IMR-90 (cell line): ENCODE results near the gene MIS18A. TPM values are rescaled to one million over a fixed set of nuclear protein-coding genes. Genes with fewer than 3 reads are reported as not detected.

ENCODE experiments used
- ATAC-seq: fragments of 200-7000 bp; cut with Tn5 transposase; 2 replicates; pipeline ENCODE4 v1.9.1; 2020; ENCODE audit warnings: low read depth, mild to moderate bottlenecking, moderate library complexity
- BruUV-seq: library from RNA; stranded (reverse); fragments of 400-500 nt; replicated peaks from 2 replicates; lab custom pipeline; 2021; lab: Mats Ljungman, UMichigan
- CTCF ChIA-PET: fragments of 300-600 bp; formaldehyde crosslinking; extraction: SDS; loops from one replicate; lab custom pipeline; 2021; ENCODE audit warnings: antibody characterized with exemption; lab: Yijun Ruan, JAX
- POLR2A ChIA-PET: fragments of 300-600 bp; sonication (Branson Sonifier 250); formaldehyde crosslinking; loops from one replicate; lab custom pipeline; 2022; ENCODE audit warnings: antibody characterized with exemption; ENCODE audit not compliant: unreplicated experiment; lab: Charles Lee
- DNase-seq: peaks from one replicate; pipeline ENCODE4 v3.0.0; 2013
- H2AFZ ChIP-seq: replicated peaks from 2 replicates; pipeline ENCODE3; 2013; ENCODE audit warnings: low read length, mild to moderate bottlenecking; ENCODE audit not compliant: poor library complexity
- H2AK5ac ChIP-seq: 2 replicates; pipeline ENCODE4 v1.6.1; 2013; ENCODE audit warnings: low read depth, low read length, inconsistent platforms
- H2AK9ac ChIP-seq: replicated peaks from 2 replicates; pipeline ENCODE3; 2013; ENCODE audit warnings: mild to moderate bottlenecking, low read depth, low read length, moderate library complexity; ENCODE audit not compliant: poor library complexity
- H2BK120ac ChIP-seq: 2 replicates; pipeline ENCODE4 v1.6.1; 2013; ENCODE audit warnings: low read depth, low read length, inconsistent platforms
- H2BK15ac ChIP-seq: 3 replicates; pipeline ENCODE4 v1.6.1; 2013; ENCODE audit warnings: low read depth, low read length, inconsistent platforms
- H2BK20ac ChIP-seq: 2 replicates; pipeline ENCODE4 v1.6.1; 2013; ENCODE audit warnings: low read depth, mild to moderate bottlenecking, inconsistent platforms, low read length, moderate library complexity
- H2BK5ac ChIP-seq: 2 replicates; pipeline ENCODE4 v1.6.1; 2013; ENCODE audit warnings: mild to moderate bottlenecking, low read depth, low read length, inconsistent platforms; ENCODE audit not compliant: poor library complexity, severe bottlenecking
- H3K14ac ChIP-seq: replicated peaks from 2 replicates; pipeline ENCODE4 v1.6.1; 2013; ENCODE audit warnings: low read depth, low read length, inconsistent platforms
- H3K18ac ChIP-seq: 2 replicates; pipeline ENCODE4 v1.6.1; 2013; ENCODE audit warnings: low read depth, low read length, control low read depth
- H3K23ac ChIP-seq: 2 replicates; pipeline ENCODE4 v1.6.1; 2013; ENCODE audit warnings: low read depth, low read length, inconsistent platforms
- H3K27ac ChIP-seq: 2 replicates; pipeline ENCODE4 v1.5.1; 2013; ENCODE audit warnings: mild to moderate bottlenecking, control low read depth, low read length; ENCODE audit not compliant: insufficient read depth
- H3K27me3 ChIP-seq: 2 replicates; pipeline ENCODE4 v1.6.1; 2013; ENCODE audit warnings: low read length; ENCODE audit not compliant: control insufficient read depth, insufficient read depth
- H3K36me3 ChIP-seq: 2 replicates; pipeline ENCODE4 v1.6.1; 2013; ENCODE audit warnings: low read length, mixed read lengths; ENCODE audit not compliant: control insufficient read depth, insufficient read depth
- H3K4ac ChIP-seq: 2 replicates; pipeline ENCODE4 v1.6.1; 2013; ENCODE audit warnings: low read depth, low read length, inconsistent platforms
- H3K4me1 ChIP-seq: 2 replicates; pipeline ENCODE4 v1.6.1; 2013; ENCODE audit warnings: low read length, mixed read lengths; ENCODE audit not compliant: control insufficient read depth, insufficient read depth
- H3K4me2 ChIP-seq: 2 replicates; pipeline ENCODE4 v1.6.1; 2013; ENCODE audit warnings: low read depth, mild to moderate bottlenecking, control low read depth, low read length, moderate library complexity
- H3K4me3 ChIP-seq: 2 replicates; pipeline ENCODE4 v1.5.1; 2013; ENCODE audit warnings: low read depth, mild to moderate bottlenecking, control low read depth, low read length, moderate library complexity; ENCODE audit not compliant: insufficient read depth
- H3K56ac ChIP-seq: 2 replicates; pipeline ENCODE4 v1.6.1; 2013; ENCODE audit warnings: low read length, inconsistent platforms; ENCODE audit not compliant: insufficient read depth; ENCODE audit errors: extremely low read depth
- H3K79me1 ChIP-seq, 2 experiments: 2 replicates each; pipeline ENCODE4 v1.6.1; 2013; ENCODE audit warnings: low read length in 2 of 2, inconsistent platforms in 1 of 2, low read depth in 1 of 2
- H3K9ac ChIP-seq: 2 replicates; pipeline ENCODE4 v1.6.1; 2013; ENCODE audit warnings: low read depth, low read length, control low read depth
- H3K9me1 ChIP-seq: 2 replicates; pipeline ENCODE4 v1.6.1; 2013; ENCODE audit warnings: low read length, inconsistent platforms; ENCODE audit not compliant: insufficient read depth
- H3K9me3 ChIP-seq: 2 replicates; pipeline ENCODE4 v1.6.1; 2013; ENCODE audit warnings: low read length; ENCODE audit not compliant: control insufficient read depth, insufficient read depth
- H4K20me1 ChIP-seq: 2 replicates; pipeline ENCODE4 v1.6.1; 2013; ENCODE audit warnings: low read length, inconsistent platforms; ENCODE audit not compliant: insufficient read depth
- H4K5ac ChIP-seq: 2 replicates; pipeline ENCODE4 v1.6.1; 2013; ENCODE audit warnings: mild to moderate bottlenecking, low read depth, low read length, control low read depth
- H4K8ac ChIP-seq, 2 experiments: 2 replicates each; pipeline ENCODE4 v1.6.1; 2013; ENCODE audit warnings: low read depth in 2 of 2, low read length in 2 of 2, control low read depth in 1 of 2, inconsistent platforms in 1 of 2
- H4K91ac ChIP-seq: 2 replicates; pipeline ENCODE4 v1.6.1; 2013; ENCODE audit warnings: low read depth, low read length, inconsistent platforms; ENCODE audit not compliant: insufficient read depth
- BHLHE40 ChIP-seq: fragments of 150-350 bp; IDR thresholded peaks from 2 replicates; pipeline ENCODE4 v1.6.1; 2016; ENCODE audit warnings: mild to moderate bottlenecking, low read depth, low read length
- CEBPB ChIP-seq: IDR thresholded peaks from 2 replicates; pipeline ENCODE4 v1.6.1; 2012; ENCODE audit warnings: low read depth, low read length, improper control_type of control experiment
- FOS ChIP-seq: fragments of 150-350 bp; IDR thresholded peaks from 2 replicates; pipeline ENCODE4 v1.6.1; 2016; ENCODE audit warnings: low read depth, low read length
- POLR2A ChIP-seq: IDR thresholded peaks from 2 replicates; pipeline ENCODE4 v1.6.1; 2012; ENCODE audit warnings: mild to moderate bottlenecking, low read depth, low read length
- RAD21 ChIP-seq: IDR thresholded peaks from 2 replicates; pipeline ENCODE4 v1.6.1; 2012; ENCODE audit warnings: low read length, improper control_type of control experiment
- SMC3 ChIP-seq: fragments of 150-350 bp; IDR thresholded peaks from 2 replicates; pipeline ENCODE4 v1.6.1; 2016; ENCODE audit warnings: low read depth, mild to moderate bottlenecking, antibody characterized with exemption, low read length, moderate library complexity
- USF2 ChIP-seq: fragments of 150-350 bp; IDR thresholded peaks from 2 replicates; pipeline ENCODE4 v1.6.1; 2017; ENCODE audit warnings: mild to moderate bottlenecking, antibody characterized with exemption, low read length, low read depth
- WGBS, 2 experiments: methylation state at CpG; one replicate each; pipeline versions ENCODE4 v1.1.5 to v1.1.7; 2013; ENCODE audit warnings: missing lambda C conversion rate in 2 of 2; ENCODE audit not compliant: insufficient read length in 1 of 2; ENCODE audit errors: extremely low coverage in 2 of 2; 5-methylcytosine and 5-hydroxymethylcytosine counted together
- dilution Hi-C: fragments of 300-500 bp; cut with HindIII; formaldehyde crosslinking; loops from one replicate; pipeline ENCODE4 v1.14.3; 2018; ENCODE audit warnings: low sequenced_read_pairs; ENCODE audit not compliant: unreplicated experiment
- in situ Hi-C: fragments of 300-500 bp; cut with MboI; formaldehyde crosslinking; loops from 3 replicates; pipeline ENCODE4 v1.14.3; 2019; ENCODE audit warnings: low sequenced_read_pairs, inconsistent platforms, mixed read lengths
- intact Hi-C: fragments of 100-400 bp; cut with micrococcal nuclease; formaldehyde crosslinking; loops from 2 replicates; pipeline ENCODE4 v1.10.0; 2022
- polyA plus RNA-seq, 3 experiments: library from polyadenylated mRNA; depleted of rRNA; stranded (reverse); fragments of >200 nt; gene quantifications; 2 replicates each; pipeline ENCODE4 v1.2.3, GENCODE V29; 2012; ENCODE audit warnings: low replicate concordance in 1 of 3
- total RNA-seq: library from RNA; depleted of rRNA; stranded (reverse); fragments of >200 nt; gene quantifications from 2 replicates; pipeline ENCODE4 v1.2.3, GENCODE V29; 2012

The MIS18A gene
- total and polyA plus RNA-seq, 2 of the 4 experiments (the other 2 are of a cell fraction), result 4.5 to 7.6 TPM

- Histone ChIP-seq H3K14ac (no peak overlapping the region), H3K79me1 (no peaks in the 10 kb centered on the region), H2BK5ac (no peak overlapping the region), H3K56ac (no peak overlapping the region), H2AK9ac (no peak overlapping the region), H3K27ac (no peak overlapping the region), H3K4ac (no peak overlapping the region), H3K9me3 (no peaks in the 10 kb centered on the region), H2BK20ac (no peak overlapping the region), H4K20me1 (no peaks in the 10 kb centered on the region), H4K5ac (no peak overlapping the region), H3K4me1 (peaks cover 13% of the 10 kb centered on the region), H2BK120ac (no peak overlapping the region), H4K8ac (no peak overlapping the region), H4K91ac (no peak overlapping the region), H3K9ac (no peak overlapping the region), H2AK5ac (no peak overlapping the region), H3K27me3 (no peaks in the 10 kb centered on the region), H3K18ac (no peak overlapping the region), H3K4me3 (no peak overlapping the region), H3K36me3 (no peaks in the 10 kb centered on the region), H2AFZ (peak overlapping the region; percentile 0), H2BK15ac (no peak overlapping the region), H3K9me1 (peaks cover 5% of the 10 kb centered on the region; the same call in 1 of the 2 replicates), H3K23ac (no peak overlapping the region), H3K4me2 (peak overlapping the region; percentile 52)
- CTCF ChIA-PET, result interaction anchor here (0.6 to 2.0 kb wide), 7 partner anchors 12 to 475 kb away, joined by 3 to 13 read pairs (median 7); partner anchors contain the start of gene HUNK
- no CpG with 5 or more reads among the region's 9 CpGs for WGBS, 2 experiments
- ATAC-seq (peak; percentile 53), DNase-seq (peak; percentile 91)
- TF ChIP-seq RAD21 (peak; percentile 26; the same call in 1 of the 2 replicates), USF2 (peak; percentile 81), CEBPB (no peak), POLR2A (no peak), SMC3 (peak; percentile 11; the same call in 1 of the 2 replicates), FOS (peak; percentile 57; the same call in 1 of the 2 replicates), BHLHE40 (peak; percentile 99)
- dilution Hi-C loops, result no loop called here
- intact Hi-C loops, result loop anchor here (5.0 to 10.0 kb wide), 3 partner anchors 262 to 525 kb away; partner anchors contain the start of gene SCAF4
- BruUV-seq, result no TSS peak
- in situ Hi-C loops, result no loop called here
- POLR2A ChIA-PET, result no interaction called here
Observed at GRCh38 chr21:32256873-32257620, 21.8 kb downstream of the MIS18A start.
